ENCODE measurements around the gene ZAP70.

Gene ZAP70

DNA sequence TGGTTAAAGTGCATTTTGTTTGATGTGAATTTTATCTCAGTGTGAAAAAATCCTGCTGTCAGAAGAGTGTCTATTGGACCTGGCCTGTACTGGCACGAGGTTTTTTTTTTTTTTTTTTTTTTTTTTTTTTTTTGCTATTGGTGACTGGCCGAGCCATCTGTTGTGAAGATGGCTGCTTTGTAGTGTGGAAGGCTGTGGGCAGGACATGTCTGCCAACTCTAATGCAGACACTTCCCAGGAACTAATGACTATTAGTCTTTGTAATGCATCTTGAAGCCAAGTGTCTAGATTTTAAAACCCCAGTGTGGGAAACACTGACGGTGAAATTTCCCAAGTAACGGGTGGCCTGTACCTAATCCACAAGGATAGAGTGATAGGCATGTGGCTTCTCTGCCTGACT, 34.3 kb downstream of the ZAP70 start:
- H3K9me3 ChIP-seq (ENCODE audit: insufficient read depth, low read depth, low read length): no peaks in the 10 kb centered on the region
- no peak overlapping the region for H3K4me3 ChIP-seq (ENCODE audit: low read length, poor library complexity, severe bottlenecking)
- H3K9ac ChIP-seq (ENCODE audit: low read depth, low read length, poor library complexity, severe bottlenecking): no peak overlapping the region
- no peak overlapping the region for H3K4me2 ChIP-seq (ENCODE audit: low read depth, low read length, poor library complexity, severe bottlenecking)
- H4K20me1 ChIP-seq (ENCODE audit: insufficient read depth, low read length, poor library complexity, severe bottlenecking): no peaks in the 10 kb centered on the region
- no peaks in the 10 kb centered on the region for H3K79me2 ChIP-seq (ENCODE audit: insufficient read depth, low read length)
- no peaks in the 10 kb centered on the region for H3K9me2 ChIP-seq (replicated peaks; ENCODE audit: low read depth, low read length)
- H3K36me3 ChIP-seq (ENCODE audit: insufficient read depth, low read length): no peaks in the 10 kb centered on the region
- H2AFZ ChIP-seq (ENCODE audit: low read length): no peak overlapping the region
- H3K4me1 ChIP-seq (ENCODE audit: insufficient read depth, low read length, poor library complexity, severe bottlenecking): peaks cover 28% of the 10 kb centered on the region
- TF ChIP-seq, protein P1, sequence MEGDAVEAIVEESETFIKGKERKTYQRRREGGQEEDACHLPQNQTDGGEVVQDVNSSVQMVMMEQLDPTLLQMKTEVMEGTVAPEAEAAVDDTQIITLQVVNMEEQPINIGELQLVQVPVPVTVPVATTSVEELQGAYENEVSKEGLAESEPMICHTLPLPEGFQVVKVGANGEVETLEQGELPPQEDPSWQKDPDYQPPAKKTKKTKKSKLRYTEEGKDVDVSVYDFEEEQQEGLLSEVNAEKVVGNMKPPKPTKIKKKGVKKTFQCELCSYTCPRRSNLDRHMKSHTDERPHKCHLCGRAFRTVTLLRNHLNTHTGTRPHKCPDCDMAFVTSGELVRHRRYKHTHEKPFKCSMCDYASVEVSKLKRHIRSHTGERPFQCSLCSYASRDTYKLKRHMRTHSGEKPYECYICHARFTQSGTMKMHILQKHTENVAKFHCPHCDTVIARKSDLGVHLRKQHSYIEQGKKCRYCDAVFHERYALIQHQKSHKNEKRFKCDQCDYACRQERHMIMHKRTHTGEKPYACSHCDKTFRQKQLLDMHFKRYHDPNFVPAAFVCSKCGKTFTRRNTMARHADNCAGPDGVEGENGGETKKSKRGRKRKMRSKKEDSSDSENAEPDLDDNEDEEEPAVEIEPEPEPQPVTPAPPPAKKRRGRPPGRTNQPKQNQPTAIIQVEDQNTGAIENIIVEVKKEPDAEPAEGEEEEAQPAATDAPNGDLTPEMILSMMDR (conservative IDR thresholded peaks at IDR 0.05; ENCODE audit: low read length): no peak
- TF ChIP-seq EZH2phosphoT487 (IDR thresholded peaks at IDR 0.05; ENCODE audit: borderline replicate concordance): no peak
- no peaks in the 10 kb centered on the region for H3K27me3 ChIP-seq (ENCODE audit: insufficient read depth, low read length, poor library complexity, severe bottlenecking)
- H3F3A ChIP-seq (ENCODE audit: low read depth): no peaks in the 10 kb centered on the region

DNA sequence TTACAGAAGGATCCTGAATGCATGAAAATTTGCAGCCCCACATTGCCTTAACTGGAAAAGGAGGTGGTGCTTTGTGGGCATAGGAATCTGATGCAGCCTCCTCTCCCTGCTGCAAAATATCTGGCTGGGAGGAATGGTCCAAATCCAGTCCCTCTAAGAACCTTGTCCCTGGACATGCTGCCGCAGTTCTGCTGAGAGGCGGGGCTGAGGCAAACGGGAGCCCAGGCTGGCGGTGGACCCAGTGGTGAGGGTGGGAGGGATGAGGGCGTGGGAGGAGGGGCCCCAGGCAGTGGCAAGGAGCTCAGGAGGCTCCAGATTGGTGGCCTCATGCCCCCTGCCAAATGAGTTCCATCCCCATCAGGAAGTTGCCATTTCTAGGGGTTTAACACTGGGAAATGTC, 36.2 kb downstream of the ZAP70 start:
- H3K4me2 ChIP-seq (ENCODE audit: low read depth, low read length, poor library complexity, severe bottlenecking): no peak overlapping the region
- H3K9me3 ChIP-seq (ENCODE audit: insufficient read depth, low read depth, low read length): no peaks in the 10 kb centered on the region
- no peaks in the 10 kb centered on the region for H4K20me1 ChIP-seq (ENCODE audit: insufficient read depth, low read length, poor library complexity, severe bottlenecking)
- no peaks in the 10 kb centered on the region for H3K9me2 ChIP-seq (replicated peaks; ENCODE audit: low read depth, low read length)
- peaks cover 27% of the 10 kb centered on the region for H3K4me1 ChIP-seq (ENCODE audit: insufficient read depth, low read length, poor library complexity, severe bottlenecking)
- no peak overlapping the region for H3K9ac ChIP-seq (ENCODE audit: low read depth, low read length, poor library complexity, severe bottlenecking)
- H2AFZ ChIP-seq (ENCODE audit: low read length): no peak overlapping the region
- H3K27me3 ChIP-seq (ENCODE audit: insufficient read depth, low read length, poor library complexity, severe bottlenecking): no peaks in the 10 kb centered on the region
- H3K79me2 ChIP-seq (ENCODE audit: insufficient read depth, low read length): no peaks in the 10 kb centered on the region
- no peak overlapping the region for H3K4me3 ChIP-seq (ENCODE audit: low read length, poor library complexity, severe bottlenecking)
- no peaks in the 10 kb centered on the region for H3F3A ChIP-seq (ENCODE audit: low read depth)
- no peak for TF ChIP-seq EZH2phosphoT487 (IDR thresholded peaks at IDR 0.05; ENCODE audit: borderline replicate concordance)
- TF ChIP-seq, protein P1 (conservative IDR thresholded peaks at IDR 0.05; ENCODE audit: low read length): no peak
- no peaks in the 10 kb centered on the region; the same call in 1 of the 2 replicates for H3K36me3 ChIP-seq (ENCODE audit: insufficient read depth, low read length)

DNA sequence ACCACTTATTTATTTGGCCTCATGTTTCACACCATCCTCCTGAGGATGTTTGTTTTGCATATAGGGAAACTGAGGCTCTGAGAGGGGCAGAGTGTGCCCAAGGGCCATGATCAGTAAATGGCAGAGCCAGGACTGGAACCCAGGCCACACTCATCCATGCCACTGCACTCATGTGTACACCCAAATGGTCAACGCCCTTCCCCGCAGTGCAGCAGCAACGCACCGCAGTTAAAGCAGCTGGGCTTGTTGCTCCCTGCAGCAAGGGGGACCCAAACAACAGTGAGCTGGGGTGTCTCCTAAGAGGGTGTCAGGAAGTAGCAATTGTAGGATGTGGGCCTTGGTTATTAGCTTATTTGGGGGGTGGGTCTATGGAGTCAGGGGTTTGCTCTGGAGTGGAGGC, 36.6 kb downstream of the ZAP70 start:
- no peak overlapping the region for H2AFZ ChIP-seq (ENCODE audit: low read length)
- H3K36me3 ChIP-seq (ENCODE audit: insufficient read depth, low read length): no peaks in the 10 kb centered on the region; the same call in 1 of the 2 replicates
- H3K9me3 ChIP-seq (ENCODE audit: insufficient read depth, low read depth, low read length): no peaks in the 10 kb centered on the region
- no peak overlapping the region for H3K9ac ChIP-seq (ENCODE audit: low read depth, low read length, poor library complexity, severe bottlenecking)
- no peaks in the 10 kb centered on the region for H3K79me2 ChIP-seq (ENCODE audit: insufficient read depth, low read length)
- TF ChIP-seq EZH2phosphoT487 (IDR thresholded peaks at IDR 0.05; ENCODE audit: borderline replicate concordance): no peak
- TF ChIP-seq, protein P1 (conservative IDR thresholded peaks at IDR 0.05; ENCODE audit: low read length): no peak
- H3F3A ChIP-seq (ENCODE audit: low read depth): no peaks in the 10 kb centered on the region
- peaks cover 27% of the 10 kb centered on the region for H3K4me1 ChIP-seq (ENCODE audit: insufficient read depth, low read length, poor library complexity, severe bottlenecking)
- no peaks in the 10 kb centered on the region for H4K20me1 ChIP-seq (ENCODE audit: insufficient read depth, low read length, poor library complexity, severe bottlenecking)
- H3K4me2 ChIP-seq (ENCODE audit: low read depth, low read length, poor library complexity, severe bottlenecking): no peak overlapping the region
- H3K4me3 ChIP-seq (ENCODE audit: low read length, poor library complexity, severe bottlenecking): no peak overlapping the region
- H3K9me2 ChIP-seq (replicated peaks; ENCODE audit: low read depth, low read length): no peaks in the 10 kb centered on the region
- H3K27me3 ChIP-seq (ENCODE audit: insufficient read depth, low read length, poor library complexity, severe bottlenecking): no peaks in the 10 kb centered on the region

All from Loucy (cell line).